ENCODE results near the gene AKAP13. TPM values are rescaled to one million over a fixed set of nuclear protein-coding genes. Genes with fewer than 3 reads are reported as not detected.
A peak's percentile ranks its signal among the peaks of the same experiment; 100 is the strongest.

AKAP13 gene
- polyA plus RNA-seq, 3 donors = 47.9 to 99.7 (median 92.6) TPM

DNA sequence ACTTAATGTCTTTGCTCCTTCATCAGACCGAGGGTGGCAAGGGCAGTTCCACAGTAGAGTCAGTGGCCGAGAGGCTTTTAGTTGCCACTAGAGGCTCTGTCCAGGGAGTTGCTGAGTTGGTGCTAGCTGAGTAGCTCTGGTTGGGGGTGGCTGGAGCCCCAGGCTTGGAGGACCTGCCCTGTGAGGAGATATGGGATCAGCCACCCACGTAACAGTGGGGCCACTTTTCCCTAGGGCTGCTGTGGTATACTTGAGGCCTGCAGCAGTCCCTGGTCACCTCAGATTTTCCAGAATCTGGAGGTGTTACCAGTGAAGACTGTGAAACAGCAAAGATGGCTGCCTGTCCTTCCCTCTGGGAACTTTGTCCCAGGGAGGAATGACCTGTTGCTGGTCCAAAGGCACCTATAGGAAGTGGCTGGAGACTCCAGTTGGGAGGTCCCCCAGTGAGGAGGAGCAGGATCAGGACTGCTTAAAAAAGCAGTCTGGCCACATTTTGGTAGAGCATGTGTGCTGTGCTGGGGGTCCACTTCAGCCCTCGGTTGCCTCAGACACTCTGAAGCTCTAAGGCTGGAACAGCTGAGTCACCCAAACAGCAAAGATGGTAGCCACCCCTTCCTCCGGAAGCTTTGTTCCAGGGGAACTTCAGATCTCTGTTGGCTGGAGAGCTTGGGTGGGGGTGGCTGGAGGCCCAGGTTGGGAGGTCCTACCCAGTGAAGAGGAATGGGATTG, 72.9 kb downstream of the AKAP13 start:
- Histone ChIP-seq H3K4me1 (ENCODE audit: control insufficient read depth in 1 of 2, insufficient read depth in 2 of 2, low read length in 2 of 2) (peaks cover 0 to 8% of the 10 kb centered on the region in 2 donors), H3K4me3 (replicated peaks in 1 of 3; ENCODE audit: low read depth in 2 of 3, low read length in 3 of 3) (no peak overlapping the region), H3K9ac (ENCODE audit: insufficient read depth, low read length, poor library complexity, severe bottlenecking) (no peak overlapping the region), H3K9me3 (replicated peaks in 1 of 2; ENCODE audit: control insufficient read depth in 1 of 2, insufficient read depth in 1 of 2, low read length in 2 of 2) (peaks cover 0 to 27% of the 10 kb centered on the region in 2 donors), H3K36me3 (replicated peaks in 1 of 2; ENCODE audit: control insufficient read depth in 1 of 2, insufficient read depth in 2 of 2, low read length in 2 of 2) (no peaks in the 10 kb centered on the region), H3K4me2 (replicated peaks; ENCODE audit: extremely low read depth, low read length, poor library complexity, severe bottlenecking) (no peak overlapping the region), H3K27me3 (ENCODE audit: control insufficient read depth in 2 of 2, insufficient read depth in 2 of 2, low read length in 2 of 2) (no peaks in the 10 kb centered on the region), H4K20me1 (ENCODE audit: insufficient read depth, low read length) (peaks cover 14% of the 10 kb centered on the region), H3K79me2 (ENCODE audit: insufficient read depth, low read length) (peaks cover 28% of the 10 kb centered on the region), H3K27ac (ENCODE audit: low read depth in 1 of 2, low read length in 2 of 2) (no peak overlapping the region), H2AFZ (ENCODE audit: insufficient read depth, low read depth, low read length, poor library complexity, severe bottlenecking) (no peak overlapping the region)
- no peak for DNase-seq
- TF ChIP-seq, protein P1, sequence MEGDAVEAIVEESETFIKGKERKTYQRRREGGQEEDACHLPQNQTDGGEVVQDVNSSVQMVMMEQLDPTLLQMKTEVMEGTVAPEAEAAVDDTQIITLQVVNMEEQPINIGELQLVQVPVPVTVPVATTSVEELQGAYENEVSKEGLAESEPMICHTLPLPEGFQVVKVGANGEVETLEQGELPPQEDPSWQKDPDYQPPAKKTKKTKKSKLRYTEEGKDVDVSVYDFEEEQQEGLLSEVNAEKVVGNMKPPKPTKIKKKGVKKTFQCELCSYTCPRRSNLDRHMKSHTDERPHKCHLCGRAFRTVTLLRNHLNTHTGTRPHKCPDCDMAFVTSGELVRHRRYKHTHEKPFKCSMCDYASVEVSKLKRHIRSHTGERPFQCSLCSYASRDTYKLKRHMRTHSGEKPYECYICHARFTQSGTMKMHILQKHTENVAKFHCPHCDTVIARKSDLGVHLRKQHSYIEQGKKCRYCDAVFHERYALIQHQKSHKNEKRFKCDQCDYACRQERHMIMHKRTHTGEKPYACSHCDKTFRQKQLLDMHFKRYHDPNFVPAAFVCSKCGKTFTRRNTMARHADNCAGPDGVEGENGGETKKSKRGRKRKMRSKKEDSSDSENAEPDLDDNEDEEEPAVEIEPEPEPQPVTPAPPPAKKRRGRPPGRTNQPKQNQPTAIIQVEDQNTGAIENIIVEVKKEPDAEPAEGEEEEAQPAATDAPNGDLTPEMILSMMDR (IDR thresholded peaks at IDR 0.05) = no peak
- intact Hi-C loops (cut with micrococcal nuclease) = no loop called here
- Mint-ChIP-seq H3K4me1 (peaks cover 15% of the 10 kb centered on the region), H3K9me3 (peaks cover 15 to 32% (median 27%) of the 10 kb centered on the region in 7 donors), H3K4me3 (no peak overlapping the region), H3K27ac (peak overlapping the region in 3 of 7 donors; percentile 17 to 21 (median 17)), H3K27me3 (ENCODE audit: low read depth in 3 of 3) (peaks cover 0 to 1% (median 0%) of the 10 kb centered on the region in 3 donors), H3K36me3 (peaks cover 4 to 5% of the 10 kb centered on the region in 2 donors)
- 96% methylated on average over 4 of the region's 5 CpGs for WGBS (ENCODE audit: insufficient coverage)

DNA sequence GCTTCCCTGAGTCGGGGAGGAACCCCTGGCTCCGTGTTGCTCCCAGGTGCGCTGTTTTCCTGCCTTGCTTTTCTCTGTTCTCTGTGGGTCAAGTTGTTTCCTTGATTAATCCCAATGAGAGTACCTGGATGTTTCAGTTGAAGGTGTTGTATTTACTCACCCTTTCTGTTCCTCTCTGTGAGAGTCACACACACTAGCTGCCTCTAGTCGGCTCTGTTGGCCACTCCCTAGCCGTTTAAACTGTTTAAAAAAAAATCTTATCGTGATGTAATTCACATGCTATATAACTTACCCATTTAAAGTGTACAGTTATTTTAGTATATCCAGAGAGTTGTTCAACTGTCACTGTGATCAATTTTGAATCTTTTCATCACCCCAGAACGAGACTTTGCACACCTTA, 74.0 kb downstream of the AKAP13 start:
- no peak overlapping the region for H2AFZ ChIP-seq (ENCODE audit: insufficient read depth, low read depth, low read length, poor library complexity, severe bottlenecking)
- H3K4me3 Mint-ChIP-seq = no peak overlapping the region
- no peak overlapping the region for H3K4me2 ChIP-seq (replicated peaks; ENCODE audit: extremely low read depth, low read length, poor library complexity, severe bottlenecking)
- WGBS (ENCODE audit: insufficient coverage) = 96% methylated on average over 2 of the region's 7 CpGs
- H3K27me3 Mint-ChIP-seq (ENCODE audit: low read depth in 3 of 3) = peaks cover 0 to 1% (median 0%) of the 10 kb centered on the region in 3 donors
- peaks cover 14% of the 10 kb centered on the region for H4K20me1 ChIP-seq (ENCODE audit: insufficient read depth, low read length)
- peaks cover 28% of the 10 kb centered on the region for H3K79me2 ChIP-seq (ENCODE audit: insufficient read depth, low read length)
- peaks cover 0 to 25% of the 10 kb centered on the region in 2 donors for H3K9me3 ChIP-seq (replicated peaks in 1 of 2; ENCODE audit: control insufficient read depth in 1 of 2, insufficient read depth in 1 of 2, low read length in 2 of 2)
- H3K27ac ChIP-seq (ENCODE audit: low read depth in 1 of 2, low read length in 2 of 2) = no peak overlapping the region
- TF ChIP-seq, protein P1 (IDR thresholded peaks at IDR 0.05) = no peak
- no peak overlapping the region for H3K9ac ChIP-seq (ENCODE audit: insufficient read depth, low read length, poor library complexity, severe bottlenecking)
- H3K4me3 ChIP-seq (replicated peaks in 1 of 3; ENCODE audit: low read depth in 2 of 3, low read length in 3 of 3) = no peak overlapping the region
- peaks cover 0 to 8% of the 10 kb centered on the region in 2 donors for H3K4me1 ChIP-seq (ENCODE audit: control insufficient read depth in 1 of 2, insufficient read depth in 2 of 2, low read length in 2 of 2)
- H3K4me1 Mint-ChIP-seq = peaks cover 17% of the 10 kb centered on the region
- intact Hi-C loops (cut with micrococcal nuclease) = no loop called here
- H3K27ac Mint-ChIP-seq = no peak overlapping the region
- no peaks in the 10 kb centered on the region for H3K27me3 ChIP-seq (ENCODE audit: control insufficient read depth in 2 of 2, insufficient read depth in 2 of 2, low read length in 2 of 2)
- no peaks in the 10 kb centered on the region for H3K36me3 ChIP-seq (replicated peaks in 1 of 2; ENCODE audit: control insufficient read depth in 1 of 2, insufficient read depth in 2 of 2, low read length in 2 of 2)
- DNase-seq = no peak
- H3K36me3 Mint-ChIP-seq = peaks cover 4 to 5% of the 10 kb centered on the region in 2 donors
- H3K9me3 Mint-ChIP-seq = peaks cover 15 to 28% (median 24%) of the 10 kb centered on the region in 7 donors
